Mammary microvascular endothelial cell (primary cell): ENCODE data around the gene GALR1. TPM values are rescaled to one million over a fixed set of nuclear protein-coding genes. Genes with fewer than 3 reads are reported as not detected.

ENCODE experiments used
- total RNA-seq: library from RNA; depleted of rRNA; stranded (reverse); fragments of >200 nt; gene quantifications from 2 replicates; pipeline ENCODE4 v1.2.3, GENCODE V29; 2015

Gene GALR1
- not detected in 2 replicates for total RNA-seq

GRCh38 chr18:77249569-77250500, at the start of gene GALR1:
Gene GALR1, plus strand, starts transcription at chr18:77249848. Its CDS starts 701 bp downstream, at chr18:77250549.

Other genes starting within 250 kb of the GALR1 start
- gene MBP, start 117.1 kb upstream of the GALR1 start, total RNA-seq, result 4.5 and 6.1 TPM in 2 replicates